Stimulated activated CD4-positive, alpha-beta T cell treated with anti-CD3 and anti-CD28 coated beads, Interleukin-1b, Interleukin-23, amount 100 ng/mL, for 1 hour (primary cell): Measurements from ENCODE around the gene SPATA20.

Experiments used
- DNase-seq, 2 donors: peaks; one replicate each; pipeline ENCODE4 v3.0.0-alpha.2; 2020; ENCODE audit warnings: low read depth in 2 of 2

SPATA20 gene

GRCh38 chr17:50547035-50547735, at the start of gene SPATA20:
TSS of gene SPATA20 (plus strand) at chr17:50547174. CDS start at chr17:50547209, 35 bp downstream.
- peak; percentile 48 to 71 for DNase-seq

- DNase-seq, result no peak
Measured at GRCh38 chr17:50498021-50498874, 48.7 kb upstream of the SPATA20 start.

GRCh38 chr17:50499270-50499669, 47.7 kb upstream of the SPATA20 start:
- no peak for DNase-seq

- no peak for DNase-seq
Measured at GRCh38 chr17:50499721-50500120, 47.3 kb upstream of the SPATA20 start.

- no peak for DNase-seq
Measured at GRCh38 chr17:50501054-50501453, 45.9 kb upstream of the SPATA20 start.

DNA sequence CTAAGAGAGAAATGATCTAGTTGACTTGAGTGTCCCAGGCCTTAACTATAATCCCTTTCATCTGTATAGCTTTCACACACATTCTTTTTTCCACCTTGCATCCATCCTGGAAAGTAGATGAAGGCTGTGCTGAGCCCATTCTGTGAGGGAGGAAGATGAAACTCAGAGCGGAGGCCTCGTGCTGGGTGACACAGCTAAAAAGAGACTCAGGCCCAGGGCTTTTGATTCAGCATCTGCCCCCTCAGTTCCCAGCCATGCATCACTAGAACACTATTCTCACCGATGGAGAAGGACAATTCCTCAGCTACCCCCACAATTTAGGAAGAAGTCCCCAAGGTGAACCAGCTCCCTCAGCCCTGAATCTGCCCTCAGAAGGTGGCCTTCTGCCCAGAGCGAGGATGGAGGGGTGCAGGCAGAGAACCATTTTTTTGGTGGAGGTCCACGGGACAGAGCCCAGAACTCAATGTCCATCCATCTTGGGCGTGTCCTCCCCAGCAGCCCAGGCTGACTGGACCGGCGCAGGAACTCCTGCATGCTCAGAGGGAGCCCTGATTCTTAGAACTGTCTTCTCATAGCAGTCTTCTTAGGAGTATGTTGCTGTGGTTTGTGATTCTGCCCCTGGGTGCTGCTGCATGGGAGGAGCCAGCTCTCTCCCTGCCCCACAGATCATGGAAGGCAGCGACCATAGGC, 44.5 kb upstream of the SPATA20 start:
- DNase-seq, result no peak

GRCh38 chr17:50505591-50506130, 41.3 kb upstream of the SPATA20 start:
- DNase-seq, result no peak

DNA sequence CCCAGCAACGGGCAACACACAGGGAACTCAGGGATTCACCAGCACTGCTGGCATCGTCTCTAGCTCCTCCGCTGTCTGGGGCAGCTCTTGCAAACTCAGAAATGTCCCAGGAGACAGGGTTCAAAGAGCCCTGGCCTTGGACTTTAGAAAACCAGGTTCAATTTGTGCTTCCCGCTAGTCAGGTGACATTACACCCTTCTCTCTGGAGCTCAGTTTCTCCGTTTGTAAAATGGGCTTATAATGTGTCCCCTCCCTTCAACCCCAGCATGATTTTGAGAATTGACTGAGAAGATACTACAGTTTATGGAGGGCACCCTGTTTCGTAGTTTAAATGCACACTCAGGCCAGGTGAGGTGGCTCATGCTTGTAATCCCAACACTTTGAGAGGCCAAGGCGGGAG, 40.7 kb upstream of the SPATA20 start:
- no peak for DNase-seq

DNA sequence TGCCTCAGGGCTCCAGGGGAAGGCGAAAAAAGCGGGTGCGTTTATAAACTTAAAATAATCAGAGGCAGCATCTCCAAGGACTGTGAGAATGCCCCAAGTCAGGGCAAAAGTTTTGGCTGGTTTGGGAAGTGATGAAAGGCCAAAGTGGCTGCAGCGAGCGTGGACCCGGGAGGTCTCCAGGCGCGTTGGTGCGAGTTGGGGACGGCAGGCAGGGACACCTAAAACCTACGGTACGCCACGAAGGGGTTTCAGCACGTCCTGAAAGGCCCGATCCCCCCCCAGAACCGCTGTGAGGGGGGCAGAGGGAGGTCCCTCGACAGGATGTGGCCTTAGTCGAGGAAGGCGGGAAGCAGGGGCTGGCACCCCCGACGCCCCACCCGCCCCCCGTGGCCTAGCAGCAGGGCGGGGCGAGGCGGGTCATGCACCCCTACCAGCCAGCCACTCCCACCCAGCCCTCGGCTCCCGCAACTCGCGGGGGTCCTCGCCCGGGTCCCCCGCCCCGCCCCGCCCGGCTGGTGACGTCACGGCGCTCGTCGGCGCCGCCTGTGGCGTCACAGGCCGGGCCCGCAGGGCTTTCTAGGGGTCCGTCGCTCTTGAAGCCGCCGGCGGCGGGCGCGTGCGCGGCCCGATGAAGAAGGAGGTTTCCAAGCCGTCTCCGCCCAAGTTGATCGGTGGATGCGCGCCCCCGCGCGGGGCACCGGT, 39.0 kb upstream of the SPATA20 start, which contains the start of gene MYCBPAP:
Gene MYCBPAP, plus strand, starts transcription at position 569 of the 702 bp plus-strand sequence. CDS start 236 bp downstream, outside the sequence.
- peak; percentile 37 to 63 for DNase-seq

DNA sequence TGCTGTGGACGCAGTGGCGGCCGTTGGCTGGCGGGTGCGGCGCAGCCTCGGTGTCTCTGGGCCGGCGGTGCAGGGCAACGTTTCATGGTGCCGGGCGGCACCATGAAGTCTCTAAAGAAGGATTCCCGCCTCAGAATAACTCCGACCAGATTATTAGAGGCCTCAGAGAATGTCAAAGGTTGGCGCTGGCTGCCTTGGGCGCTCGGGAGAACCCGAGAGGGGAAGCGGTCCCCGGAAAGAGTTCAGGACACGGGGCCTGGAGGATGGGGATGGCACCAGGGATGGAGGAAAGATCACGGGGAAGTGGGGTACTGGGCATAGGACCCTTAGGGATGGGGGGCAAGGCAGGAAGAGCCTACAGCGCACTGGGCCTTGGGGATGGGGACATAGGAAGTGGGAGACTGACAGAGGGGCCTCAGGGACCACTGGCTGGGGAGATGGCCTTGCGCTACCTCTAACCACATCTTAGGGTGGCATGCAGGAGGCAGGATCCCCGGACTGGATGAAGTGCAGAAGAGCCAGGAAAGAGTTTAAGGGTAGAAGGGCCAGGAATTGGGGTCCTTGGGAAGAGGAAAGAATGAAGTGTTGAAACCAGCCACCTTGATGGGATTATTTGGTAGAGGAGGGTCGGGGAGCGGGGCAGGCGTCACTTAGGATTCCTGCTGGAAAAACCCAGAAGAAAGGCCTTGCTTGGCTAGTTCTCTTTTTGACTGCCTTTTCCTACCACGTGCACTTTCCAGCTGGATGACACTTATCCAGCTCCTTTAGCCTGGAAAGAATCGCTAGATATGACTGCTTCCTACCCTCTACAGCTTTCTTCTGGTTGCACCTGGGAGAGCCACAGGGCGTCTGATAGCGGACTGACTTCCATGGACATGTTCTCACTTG, 38.2 kb upstream of the SPATA20 start:
- DNase-seq, result no peak

DNA sequence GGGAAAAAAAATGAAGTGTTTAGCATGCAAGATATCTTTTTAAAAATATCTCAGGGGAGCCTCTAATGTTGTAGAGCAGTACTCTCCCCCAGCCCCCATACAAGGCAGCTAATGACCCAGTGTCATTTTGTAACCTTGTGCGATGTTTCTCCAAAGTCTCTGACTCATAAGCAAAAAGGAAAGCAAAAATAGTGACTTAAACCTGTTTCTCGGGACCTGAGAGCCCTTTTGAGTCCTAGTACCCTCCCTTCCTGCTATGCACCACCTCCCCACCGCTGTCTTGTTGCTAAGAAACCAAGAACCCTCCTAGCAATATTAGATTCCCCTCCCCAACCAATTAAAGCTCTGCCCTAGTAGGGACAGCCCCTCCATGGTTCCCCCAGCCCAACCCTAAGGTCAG, 35.9 kb upstream of the SPATA20 start:
- DNase-seq, result no peak

DNA sequence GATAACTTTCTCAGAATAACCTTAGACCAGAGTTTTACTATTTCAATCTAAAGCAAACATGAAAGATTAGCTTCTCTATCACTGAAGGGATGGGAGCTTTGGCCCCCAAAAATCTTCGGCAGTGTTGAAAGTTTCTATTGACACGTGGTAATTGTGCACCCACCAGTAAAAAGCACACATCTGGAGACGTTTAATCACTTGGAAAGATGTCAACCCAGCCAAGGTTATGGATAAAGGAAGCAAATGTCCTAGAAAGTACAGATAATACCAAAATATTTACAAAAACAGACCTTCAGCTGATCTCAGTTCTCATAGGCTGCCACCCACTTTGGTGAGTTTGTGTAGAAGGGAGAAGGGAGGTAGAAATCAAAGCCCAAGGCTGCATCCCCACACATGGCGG, 33.5 kb upstream of the SPATA20 start:
- DNase-seq, result no peak

DNA sequence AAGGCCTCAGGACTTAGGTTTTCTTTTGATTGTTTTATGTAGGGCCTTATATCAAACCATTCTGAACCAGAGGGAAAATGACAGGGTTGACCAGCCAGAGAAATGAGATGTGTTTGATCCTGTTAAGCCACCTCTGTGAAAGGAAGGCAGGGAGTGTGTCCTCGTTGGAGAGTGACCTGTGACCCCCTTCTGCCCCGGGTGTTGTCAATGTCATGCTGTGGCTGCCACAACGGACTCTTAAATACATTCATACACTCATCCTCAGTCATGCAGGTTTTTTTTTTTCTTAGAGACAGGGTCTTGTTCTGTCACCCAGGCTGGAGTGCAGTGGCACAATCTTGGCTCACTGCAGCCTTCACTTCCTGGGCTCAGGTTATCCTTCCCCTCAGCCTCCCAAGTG, 32.6 kb upstream of the SPATA20 start:
- DNase-seq, result no peak

DNA sequence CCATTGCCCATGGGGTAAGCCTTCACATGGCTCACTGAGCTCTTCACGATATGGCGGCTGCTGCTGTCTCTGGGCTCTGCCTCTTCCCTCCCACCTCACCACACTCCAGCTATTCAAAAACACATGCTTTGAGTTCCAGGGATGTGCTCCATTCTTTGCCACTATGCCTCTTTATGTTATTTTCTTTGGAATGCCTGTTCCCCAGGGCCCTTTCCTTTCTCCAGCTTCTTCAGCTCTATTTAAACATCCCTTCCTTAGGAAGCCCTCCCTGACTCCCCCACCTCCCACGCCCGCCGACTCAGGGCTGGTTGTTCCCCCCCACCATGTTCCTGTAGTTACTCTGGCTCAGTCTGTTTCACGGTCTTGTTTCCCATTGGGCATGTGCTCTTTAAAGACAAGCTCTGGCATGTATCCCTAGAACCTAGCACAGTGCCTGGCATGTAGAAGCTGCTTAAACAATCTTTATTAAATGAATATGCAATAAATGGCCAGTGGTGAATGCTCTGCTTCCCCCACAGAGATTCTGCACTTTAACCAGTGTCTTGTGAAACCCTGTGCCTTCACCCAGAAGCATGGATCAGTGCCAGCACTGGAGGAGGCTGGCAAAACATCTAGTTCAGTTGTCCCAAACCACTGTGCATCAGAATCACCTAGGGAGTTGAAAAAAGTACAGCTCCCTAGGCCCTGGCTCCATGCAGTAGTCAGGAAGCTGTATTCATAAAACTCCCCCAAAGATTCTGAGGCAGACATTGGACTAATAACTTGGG, 31.9 kb upstream of the SPATA20 start:
- no peak for DNase-seq

- no peak for DNase-seq
Measured at GRCh38 chr17:50517011-50517410, 30.0 kb upstream of the SPATA20 start.

- DNase-seq, result no peak
Measured at GRCh38 chr17:50517504-50518383, 29.2 kb upstream of the SPATA20 start.

DNA sequence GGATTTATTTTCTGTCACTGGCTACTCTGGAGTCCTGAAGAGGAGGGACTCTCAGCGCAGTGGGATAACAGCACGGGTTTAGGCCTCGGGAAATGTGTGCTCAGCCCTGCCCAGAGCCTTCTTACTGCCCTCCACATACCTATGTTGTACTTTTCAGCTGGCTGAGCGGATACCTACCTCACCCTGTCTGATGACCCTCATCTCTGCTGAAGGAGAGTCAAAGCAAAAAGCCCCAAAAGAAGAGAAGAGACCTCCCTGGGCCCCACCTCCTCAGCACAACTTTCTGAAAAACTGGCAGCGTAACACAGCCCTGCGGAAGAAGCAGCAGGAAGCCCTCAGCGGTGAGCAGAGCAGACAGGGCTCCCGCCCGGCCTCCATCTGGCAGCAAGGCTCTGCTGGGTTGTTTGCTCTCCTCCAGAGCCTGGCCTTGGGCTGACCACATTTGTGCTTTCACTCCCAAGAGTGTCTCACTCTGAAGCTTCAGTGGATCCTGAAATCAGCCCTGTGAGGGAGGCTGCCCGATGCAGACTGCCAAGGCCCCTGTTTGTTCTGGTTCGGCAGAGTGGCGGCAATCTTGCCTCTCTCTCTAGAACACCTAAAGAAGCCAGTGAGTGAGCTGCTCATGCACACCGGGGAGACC, 28.5 kb upstream of the SPATA20 start:
- DNase-seq, result no peak
